Neural crest cell (in vitro differentiated cells): Measurements from ENCODE around the gene PTTG1IP2. TPM values are rescaled to one million over a fixed set of nuclear protein-coding genes. Genes with fewer than 3 reads are reported as not detected.

Source experiments
- DNase-seq: peaks from one replicate; pipeline ENCODE4 v3.0.0; 2021; ENCODE audit warnings: low read depth, mixed read lengths, low spot score
- H3K27ac Mint-ChIP-seq: one replicate; pipeline ENCODE4 v1.8.0; 2021; ENCODE audit warnings: mild to moderate bottlenecking, mixed read lengths; ENCODE audit not compliant: unreplicated experiment
- H3K27me3 Mint-ChIP-seq: 2 replicates; pipeline ENCODE4 v1.8.0; 2021; ENCODE audit warnings: low read depth, mild to moderate bottlenecking, mixed read lengths
- H3K36me3 Mint-ChIP-seq: 2 replicates; pipeline ENCODE4 v1.8.0; 2021; ENCODE audit warnings: low read depth, mild to moderate bottlenecking, mixed read lengths
- H3K4me1 Mint-ChIP-seq: 2 replicates; pipeline ENCODE4 v1.8.0; 2021; ENCODE audit warnings: mixed read lengths
- H3K4me3 Mint-ChIP-seq: one replicate; pipeline ENCODE4 v1.8.0; 2021; ENCODE audit warnings: mild to moderate bottlenecking, mixed read lengths
- H3K9me3 Mint-ChIP-seq: 2 replicates; pipeline ENCODE4 v1.8.0; 2021; ENCODE audit warnings: mixed read lengths
- total RNA-seq: library from RNA; stranded (reverse); gene quantifications from 2 replicates; pipeline ENCODE4 v1.2.1, GENCODE V29; 2021
- TF ChIP-seq, protein P1 (sequence below): fragments of 200-600 bp; sonication (generic); conservative IDR thresholded peaks from 2 replicates; pipeline ENCODE4 v1.5.0; 2021; ENCODE audit warnings: antibody characterized with exemption, mild to moderate bottlenecking

PTTG1IP2 gene
- total RNA-seq, 1 donor from 2014 or later: not detected

GRCh38 chr7:90484706-90485105, 15.3 kb downstream of the PTTG1IP2 start:
- Mint-ChIP-seq H3K4me3 (no peak overlapping the region), H3K4me1 (no peaks in the 10 kb centered on the region), H3K27ac (no peak overlapping the region), H3K27me3 (no peaks in the 10 kb centered on the region), H3K36me3 (no peaks in the 10 kb centered on the region), H3K9me3 (no peaks in the 10 kb centered on the region)
- no peak for DNase-seq
- TF ChIP-seq, protein P1, sequence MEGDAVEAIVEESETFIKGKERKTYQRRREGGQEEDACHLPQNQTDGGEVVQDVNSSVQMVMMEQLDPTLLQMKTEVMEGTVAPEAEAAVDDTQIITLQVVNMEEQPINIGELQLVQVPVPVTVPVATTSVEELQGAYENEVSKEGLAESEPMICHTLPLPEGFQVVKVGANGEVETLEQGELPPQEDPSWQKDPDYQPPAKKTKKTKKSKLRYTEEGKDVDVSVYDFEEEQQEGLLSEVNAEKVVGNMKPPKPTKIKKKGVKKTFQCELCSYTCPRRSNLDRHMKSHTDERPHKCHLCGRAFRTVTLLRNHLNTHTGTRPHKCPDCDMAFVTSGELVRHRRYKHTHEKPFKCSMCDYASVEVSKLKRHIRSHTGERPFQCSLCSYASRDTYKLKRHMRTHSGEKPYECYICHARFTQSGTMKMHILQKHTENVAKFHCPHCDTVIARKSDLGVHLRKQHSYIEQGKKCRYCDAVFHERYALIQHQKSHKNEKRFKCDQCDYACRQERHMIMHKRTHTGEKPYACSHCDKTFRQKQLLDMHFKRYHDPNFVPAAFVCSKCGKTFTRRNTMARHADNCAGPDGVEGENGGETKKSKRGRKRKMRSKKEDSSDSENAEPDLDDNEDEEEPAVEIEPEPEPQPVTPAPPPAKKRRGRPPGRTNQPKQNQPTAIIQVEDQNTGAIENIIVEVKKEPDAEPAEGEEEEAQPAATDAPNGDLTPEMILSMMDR: no peak

DNA sequence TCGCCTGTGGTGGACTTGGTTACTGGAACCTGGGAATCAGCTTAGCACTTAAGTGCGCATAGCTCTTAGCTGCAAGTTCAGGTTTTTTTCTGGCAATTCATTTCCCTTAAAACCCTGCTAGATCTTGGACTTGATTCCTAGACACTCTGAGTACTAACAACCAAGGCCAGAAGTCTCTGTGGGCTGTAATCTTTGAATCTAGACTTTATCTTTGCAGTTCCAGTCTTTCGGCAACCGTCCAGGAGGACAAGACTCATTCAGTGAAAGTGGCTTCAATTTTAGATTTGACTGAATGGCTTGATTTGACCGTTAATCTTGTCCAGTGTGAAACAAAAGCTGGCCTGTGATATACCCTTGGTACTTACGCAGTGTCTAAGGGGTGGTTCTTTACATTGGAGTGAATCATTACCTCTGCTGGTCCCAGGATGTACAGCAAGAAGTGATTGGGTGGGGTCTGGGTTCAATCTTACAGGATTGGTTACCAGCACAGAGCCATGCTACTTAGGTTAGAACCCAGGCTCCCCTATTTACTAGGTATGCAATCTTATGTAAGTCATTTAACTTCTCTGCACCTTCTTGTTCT, 16.4 kb downstream of the PTTG1IP2 start:
- H3K9me3 Mint-ChIP-seq: no peaks in the 10 kb centered on the region
- no peak overlapping the region for H3K4me3 Mint-ChIP-seq
- H3K36me3 Mint-ChIP-seq: no peaks in the 10 kb centered on the region
- H3K27me3 Mint-ChIP-seq: no peaks in the 10 kb centered on the region
- H3K27ac Mint-ChIP-seq: no peak overlapping the region
- H3K4me1 Mint-ChIP-seq: no peaks in the 10 kb centered on the region
- TF ChIP-seq, protein P1: no peak
- no peak for DNase-seq

DNA sequence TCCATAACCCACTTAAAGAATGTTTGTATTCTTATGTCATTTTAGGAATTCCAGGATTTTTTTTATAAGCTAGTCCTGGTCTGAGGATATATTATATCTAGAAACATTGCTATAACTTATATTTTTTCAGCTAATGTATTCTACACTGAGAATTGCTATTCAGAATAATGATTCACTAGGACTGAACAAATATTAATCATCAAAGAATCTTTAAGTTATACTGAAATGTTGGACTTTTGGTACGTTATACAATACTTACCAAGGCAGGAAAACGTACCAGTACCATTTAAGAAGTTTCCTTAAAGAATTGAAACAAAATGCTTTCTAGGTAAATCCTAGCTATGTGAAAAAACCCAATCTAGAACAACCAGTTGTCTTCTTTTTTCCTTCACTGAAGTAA, 18.4 kb downstream of the PTTG1IP2 start:
- Mint-ChIP-seq H3K27me3 (no peaks in the 10 kb centered on the region), H3K4me1 (no peaks in the 10 kb centered on the region), H3K4me3 (no peak overlapping the region), H3K9me3 (peaks cover 2% of the 10 kb centered on the region), H3K27ac (no peak overlapping the region), H3K36me3 (no peaks in the 10 kb centered on the region)
- no peak for DNase-seq
- TF ChIP-seq, protein P1: no peak

GRCh38 chr7:90488220-90488619, 18.8 kb downstream of the PTTG1IP2 start:
- Mint-ChIP-seq H3K27ac (no peak overlapping the region), H3K27me3 (no peaks in the 10 kb centered on the region), H3K36me3 (no peaks in the 10 kb centered on the region), H3K9me3 (peaks cover 2% of the 10 kb centered on the region), H3K4me1 (no peaks in the 10 kb centered on the region), H3K4me3 (no peak overlapping the region)
- no peak for DNase-seq
- TF ChIP-seq, protein P1: no peak

DNA sequence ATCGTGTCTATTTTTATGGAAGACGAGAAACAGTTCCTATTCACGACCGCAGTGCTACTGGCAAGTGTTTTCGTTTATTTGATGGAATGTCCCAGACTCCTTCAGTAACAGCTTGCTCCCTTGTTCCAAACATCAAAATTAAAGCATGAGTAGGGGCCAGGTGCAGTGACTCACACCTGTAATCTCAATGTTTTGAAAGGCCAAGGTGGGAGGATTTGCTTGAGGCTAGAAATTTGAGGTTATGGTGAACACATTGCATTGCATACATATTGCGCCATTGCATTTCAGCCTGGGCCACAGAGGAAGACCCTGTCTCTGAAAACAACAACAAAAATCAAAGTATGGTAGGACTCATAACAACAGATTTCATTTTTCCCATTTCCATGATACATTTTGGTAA, 22.8 kb downstream of the PTTG1IP2 start:
- H3K27ac Mint-ChIP-seq: no peak overlapping the region
- TF ChIP-seq, protein P1: no peak
- no peaks in the 10 kb centered on the region for H3K4me1 Mint-ChIP-seq
- H3K36me3 Mint-ChIP-seq: no peaks in the 10 kb centered on the region
- DNase-seq: no peak
- H3K9me3 Mint-ChIP-seq: peaks cover 6% of the 10 kb centered on the region
- H3K4me3 Mint-ChIP-seq: no peak overlapping the region
- H3K27me3 Mint-ChIP-seq: no peaks in the 10 kb centered on the region

DNA sequence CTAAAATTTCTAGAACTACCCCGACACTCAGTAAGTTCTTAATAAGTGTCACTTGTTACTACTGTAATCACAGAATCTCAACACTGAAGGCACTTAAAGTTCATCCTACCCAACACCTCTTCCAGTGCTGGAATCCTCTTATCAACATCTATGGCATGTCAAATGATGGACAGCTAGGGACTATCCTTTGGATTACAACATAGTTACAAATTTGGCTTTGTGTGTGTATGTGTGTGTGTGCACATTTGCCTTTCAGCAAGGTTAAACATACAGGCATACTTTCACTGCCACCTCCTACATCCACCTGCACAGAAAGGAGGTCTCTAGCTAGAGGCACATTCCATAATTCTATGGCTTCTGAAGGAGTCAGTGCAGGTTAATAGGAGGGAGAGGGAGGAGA, 25.8 kb downstream of the PTTG1IP2 start:
- H3K27ac Mint-ChIP-seq: no peak overlapping the region
- TF ChIP-seq, protein P1: no peak
- H3K4me1 Mint-ChIP-seq: no peaks in the 10 kb centered on the region
- DNase-seq: no peak
- no peaks in the 10 kb centered on the region for H3K27me3 Mint-ChIP-seq
- H3K36me3 Mint-ChIP-seq: no peaks in the 10 kb centered on the region
- H3K4me3 Mint-ChIP-seq: no peak overlapping the region
- H3K9me3 Mint-ChIP-seq: peaks cover 6% of the 10 kb centered on the region
